SU-DHL-6 (cell line): ENCODE measurements around the gene STX1A.

Experiments used
- H2AFZ ChIP-seq: fragments of 200-600 bp; sonication (generic); 2 replicates; pipeline ENCODE4 v1.6.1; 2014; ENCODE audit warnings: low read depth, mild to moderate bottlenecking, moderate library complexity, mixed read lengths, antibody characterized with exemption, low read length; ENCODE audit not compliant: severe bottlenecking
- H3F3A ChIP-seq: fragments of 200-600 bp; shearing (Covaris generic); 2 replicates; pipeline ENCODE4 v1.6.0; 2016; ENCODE audit warnings: antibody characterized with exemption, mild to moderate bottlenecking; ENCODE audit not compliant: insufficient read depth
- H3K27ac ChIP-seq: fragments of 200-600 bp; sonication (generic); 2 replicates; pipeline ENCODE4 v1.5.1; 2016; ENCODE audit warnings: low read depth, mild to moderate bottlenecking, low read length, moderate library complexity, mixed read lengths
- H3K27me3 ChIP-seq: fragments of 200-600 bp; sonication (generic), shearing (Covaris generic); 2 replicates; pipeline ENCODE4 v1.6.0; 2014; ENCODE audit warnings: mild to moderate bottlenecking, low read length
- H3K36me3 ChIP-seq: fragments of 200-600 bp; sonication (generic); 2 replicates; pipeline ENCODE4 v1.6.1; 2014; ENCODE audit warnings: mild to moderate bottlenecking, low read length, mixed read lengths
- H3K4me2 ChIP-seq: fragments of 300-600, 200-600 bp; shearing (Covaris generic), sonication (generic); 2 replicates; pipeline ENCODE4 v1.6.0; 2014; ENCODE audit warnings: low read length, low read depth, mild to moderate bottlenecking; ENCODE audit not compliant: poor library complexity, severe bottlenecking
- H3K4me3 ChIP-seq: fragments of 200-600 bp; sonication (generic); 2 replicates; pipeline ENCODE4 v1.5.1; 2014; ENCODE audit warnings: antibody characterized with exemption, low read length, mild to moderate bottlenecking, mixed read lengths; ENCODE audit not compliant: insufficient read depth, poor library complexity, severe bottlenecking
- H3K79me2 ChIP-seq: fragments of 200-600 bp; sonication (generic); 2 replicates; pipeline ENCODE4 v1.6.1; 2014; ENCODE audit warnings: mild to moderate bottlenecking, low read length, moderate library complexity; ENCODE audit not compliant: insufficient read depth
- H3K9ac ChIP-seq: fragments of 200-600 bp; sonication (generic); 2 replicates; pipeline ENCODE4 v1.7.0; 2014; ENCODE audit warnings: mild to moderate bottlenecking, low read length
- H3K9me2 ChIP-seq: fragments of 200-600 bp; sonication (generic); replicated peaks from 2 replicates; pipeline ENCODE4 v1.6.1; 2014; ENCODE audit warnings: low read length; ENCODE audit not compliant: insufficient read depth
- H3K9me3 ChIP-seq: fragments of 200-600 bp; sonication (generic); 2 replicates; pipeline ENCODE4 v1.6.1; 2014; ENCODE audit warnings: low read length, mixed read lengths; ENCODE audit not compliant: insufficient read depth
- H4K20me1 ChIP-seq: fragments of 200-600 bp; sonication (generic); 2 replicates; pipeline ENCODE4 v1.6.1; 2014; ENCODE audit warnings: low read depth, mild to moderate bottlenecking, antibody characterized with exemption, low read length, moderate library complexity, mixed read lengths
- CTCF ChIP-seq: fragments of 200-600 bp; sonication (generic); IDR thresholded peaks from one replicate; pipeline ENCODE4 v1.5.1; 2017; ENCODE audit warnings: antibody characterized with exemption, mild to moderate bottlenecking, low read length, moderate library complexity; ENCODE audit not compliant: insufficient read depth, poor library complexity, severe bottlenecking
- EZH2phosphoT487 ChIP-seq: fragments of 200-600 bp; sonication (generic), shearing (Covaris generic); conservative IDR thresholded peaks from 2 replicates; pipeline ENCODE4 v1.6.1; 2018; ENCODE audit warnings: mild to moderate bottlenecking, antibody characterized with exemption, low read length, moderate library complexity, mixed read lengths

STX1A gene

GRCh38 chr7:73719806-73720169 is 319 bp upstream of the STX1A start:
- Histone ChIP-seq H3F3A (no peaks in the 10 kb centered on the region), H3K9ac (peak overlapping the region; percentile 36; the same call in 1 of the 2 replicates), H3K9me2 (no peaks in the 10 kb centered on the region), H2AFZ (peak overlapping the region; percentile 53), H4K20me1 (0 out of 2 replicates have a peak, but pooled peaks cover 2% of the 10 kb centered on the region), H3K79me2 (no peaks in the 10 kb centered on the region), H3K4me3 (peak overlapping the region; percentile 59), H3K4me2 (peak overlapping the region; percentile 67), H3K9me3 (no peaks in the 10 kb centered on the region), H3K36me3 (no peaks in the 10 kb centered on the region), H3K27me3 (no peaks in the 10 kb centered on the region), H3K27ac (no peak overlapping the region)
- TF ChIP-seq EZH2phosphoT487 (no peak), CTCF (no peak)

- peak overlapping the region; percentile 97 for H3K9ac ChIP-seq
- no peaks in the 10 kb centered on the region for H3K36me3 ChIP-seq
- H3K27ac ChIP-seq = no peak overlapping the region
- H4K20me1 ChIP-seq = 0 out of 2 replicates have a peak, but pooled peaks cover 2% of the 10 kb centered on the region
- H3K4me2 ChIP-seq = peak overlapping the region; percentile 96
- no peaks in the 10 kb centered on the region for H3K27me3 ChIP-seq
- peak overlapping the region; percentile 88 for H3K4me3 ChIP-seq
- H3K9me3 ChIP-seq = no peaks in the 10 kb centered on the region
- no peaks in the 10 kb centered on the region for H3F3A ChIP-seq
- H3K79me2 ChIP-seq = no peaks in the 10 kb centered on the region
- TF ChIP-seq EZH2phosphoT487 = no peak
- H2AFZ ChIP-seq = no peak overlapping the region
- H3K9me2 ChIP-seq = no peaks in the 10 kb centered on the region
Measured at GRCh38 chr7:73718438-73718881, 1.0 kb downstream of the STX1A start.

GRCh38 chr7:73717991-73718405 is 1.5 kb downstream of the STX1A start:
- Histone ChIP-seq H3F3A (no peaks in the 10 kb centered on the region), H3K79me2 (no peaks in the 10 kb centered on the region), H3K4me2 (no peak overlapping the region), H3K4me3 (no peak overlapping the region), H3K36me3 (no peaks in the 10 kb centered on the region), H3K9ac (no peak overlapping the region), H4K20me1 (0 out of 2 replicates have a peak, but pooled peaks cover 2% of the 10 kb centered on the region), H3K27ac (no peak overlapping the region), H3K27me3 (no peaks in the 10 kb centered on the region), H3K9me2 (no peaks in the 10 kb centered on the region), H3K9me3 (no peaks in the 10 kb centered on the region), H2AFZ (no peak overlapping the region)
- TF ChIP-seq EZH2phosphoT487 (no peak), CTCF (no peak)

- no peak overlapping the region for H3K4me3 ChIP-seq
- H3K79me2 ChIP-seq = no peaks in the 10 kb centered on the region
- H3K27me3 ChIP-seq = no peaks in the 10 kb centered on the region
- H2AFZ ChIP-seq = no peak overlapping the region
- no peaks in the 10 kb centered on the region for H3K9me2 ChIP-seq
- H3K36me3 ChIP-seq = no peaks in the 10 kb centered on the region
- H3K9me3 ChIP-seq = no peaks in the 10 kb centered on the region
- TF ChIP-seq CTCF (no peak), EZH2phosphoT487 (no peak)
- H3K4me2 ChIP-seq = no peak overlapping the region
- no peak overlapping the region for H3K27ac ChIP-seq
- H3K9ac ChIP-seq = no peak overlapping the region
- 0 out of 2 replicates have a peak, but pooled peaks cover 2% of the 10 kb centered on the region for H4K20me1 ChIP-seq
- no peaks in the 10 kb centered on the region for H3F3A ChIP-seq
Measured at GRCh38 chr7:73717025-73717807, 2.3 kb downstream of the STX1A start.
